ENCODE measurements around the gene ELAC2.
"Not testable (repeated sequence)": the region's sequence is repeated elsewhere in the genome, so short reads cannot be mapped to it uniquely, and the experiment has no call there.

Gene ELAC2

DNA sequence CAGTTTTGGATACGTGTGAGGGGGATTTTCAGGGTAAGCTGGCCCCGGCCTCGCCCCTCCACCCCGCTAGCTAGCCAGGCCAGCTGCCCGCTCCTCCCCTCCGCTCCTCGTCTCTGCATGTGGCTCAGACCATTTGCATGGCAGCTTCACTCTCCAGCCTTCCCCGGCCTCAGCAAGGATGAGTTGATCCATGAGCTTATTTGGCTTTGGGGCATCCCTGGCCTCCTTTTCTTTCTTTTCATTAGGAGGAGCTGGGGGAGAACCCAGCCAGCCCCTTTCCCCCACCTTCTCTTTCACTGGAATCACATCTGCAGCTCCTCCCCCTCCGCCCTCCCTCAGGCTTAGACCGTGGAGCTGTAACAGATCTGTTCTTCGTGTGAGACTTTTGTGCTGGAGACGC, 30.7 kb downstream of the ELAC2 start:
- TF ChIP-seq CTCF (IDR thresholded peaks at IDR 0.05; ENCODE audit: low read depth, low read length) = no peak
- DNase-seq (ENCODE audit: low read depth, low spot score) = no peak
- in situ Hi-C loops (cut with HindIII; ENCODE audit: low sequenced_read_pairs) = no loop called here
- H3K4me3 ChIP-seq (ENCODE audit: low read depth, low read length) = no peak overlapping the region

DNA sequence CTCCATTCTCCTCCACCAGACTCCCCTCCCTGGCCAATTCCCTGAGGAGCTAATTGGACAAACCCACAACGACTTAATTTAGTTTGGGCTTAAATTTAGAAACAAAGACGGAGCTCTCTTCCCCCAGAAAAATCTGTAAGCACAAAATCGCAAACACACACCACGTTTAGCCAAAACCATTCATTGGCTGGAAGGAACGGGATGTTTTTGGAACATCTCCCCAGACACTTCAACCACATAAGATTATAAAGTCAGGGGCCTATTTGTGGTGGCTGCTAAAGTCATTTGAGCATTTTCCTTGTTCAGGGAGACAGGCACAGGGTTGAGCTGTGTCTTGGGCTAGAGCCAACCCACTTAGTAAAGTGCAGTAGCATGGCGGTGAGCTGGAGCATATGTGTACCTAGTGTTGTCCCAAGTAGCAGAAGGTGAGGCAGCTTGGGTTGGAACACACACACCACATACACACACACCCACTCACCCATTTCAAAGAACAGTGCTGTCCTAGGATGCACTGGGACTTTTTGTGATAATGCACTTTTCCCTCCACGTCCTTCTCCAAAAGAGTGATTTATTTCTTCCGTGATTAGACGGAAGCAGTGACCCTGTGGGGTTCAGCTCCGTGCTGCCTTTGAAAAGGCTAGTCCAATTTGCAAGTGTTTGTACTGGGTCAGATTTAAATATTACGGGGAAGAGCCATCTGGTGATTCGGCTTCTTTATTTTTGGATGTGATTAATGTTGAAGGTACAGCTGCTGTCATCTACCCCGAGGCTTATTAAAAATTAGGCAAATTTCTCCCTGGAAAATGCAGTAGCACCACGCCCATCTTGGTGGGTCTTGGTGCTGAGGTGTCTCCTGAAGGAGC, 32.2 kb downstream of the ELAC2 start:
- no peak overlapping the region for H3K4me3 ChIP-seq (ENCODE audit: low read depth, low read length)
- no peak for TF ChIP-seq CTCF (IDR thresholded peaks at IDR 0.05; ENCODE audit: low read depth, low read length)
- in situ Hi-C loops (cut with HindIII; ENCODE audit: low sequenced_read_pairs) = no loop called here
- peak; percentile 50 for DNase-seq (ENCODE audit: low read depth, low spot score)

DNA sequence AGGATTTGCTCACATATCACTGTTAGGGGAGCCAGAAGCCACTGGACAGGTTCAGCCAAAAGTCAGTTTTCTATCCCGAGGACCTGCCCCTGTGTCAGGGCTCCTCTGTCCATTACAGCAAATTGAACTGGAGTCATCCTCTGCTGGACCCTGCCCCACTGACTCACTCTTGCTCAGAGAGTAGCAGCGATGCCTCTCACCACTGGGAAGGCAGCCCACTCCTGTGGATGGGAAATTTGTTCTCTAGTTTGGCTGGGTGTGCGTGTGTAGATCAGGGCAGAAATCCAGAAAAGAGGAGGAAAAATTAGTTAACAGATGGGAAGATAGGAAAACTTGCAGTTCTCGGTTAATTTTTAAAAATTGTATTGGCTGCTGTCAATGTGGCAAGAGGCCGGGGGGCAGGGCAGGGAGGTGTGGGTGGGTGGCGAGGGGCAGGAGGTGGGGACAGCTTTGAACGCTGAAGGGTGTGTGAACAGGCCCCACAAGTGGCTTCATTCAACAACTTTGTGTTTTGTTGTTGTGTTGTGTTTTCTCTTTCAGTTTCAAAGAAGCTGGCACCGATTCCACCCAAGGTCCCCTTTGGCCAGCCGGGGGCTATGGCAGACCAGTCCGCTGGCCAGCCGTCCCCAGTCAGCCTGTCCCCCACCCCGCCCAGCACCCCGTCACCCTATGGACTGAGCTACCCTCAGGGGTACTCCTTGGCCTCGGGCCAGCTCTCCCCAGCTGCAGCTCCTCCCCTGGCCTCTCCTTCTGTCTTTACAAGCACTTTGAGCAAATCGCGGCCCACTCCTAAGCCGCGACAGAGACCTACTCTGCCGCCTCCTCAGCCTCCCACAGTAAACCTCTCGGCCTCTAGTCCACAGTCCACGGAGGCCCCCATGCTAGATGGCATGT, 33.6 kb downstream of the ELAC2 start:
- TF ChIP-seq CTCF (IDR thresholded peaks at IDR 0.05; ENCODE audit: low read depth, low read length) = no peak
- in situ Hi-C loops (cut with HindIII; ENCODE audit: low sequenced_read_pairs) = no loop called here
- no peak overlapping the region for H3K4me3 ChIP-seq (ENCODE audit: low read depth, low read length)
- DNase-seq (ENCODE audit: low read depth, low spot score) = peak; percentile 91

- no peak overlapping the region for H3K4me3 ChIP-seq (ENCODE audit: low read depth, low read length)
- in situ Hi-C loops (cut with HindIII; ENCODE audit: low sequenced_read_pairs) = no loop called here
- DNase-seq (ENCODE audit: low read depth, low spot score) = no peak
- no peak for TF ChIP-seq CTCF (IDR thresholded peaks at IDR 0.05; ENCODE audit: low read depth, low read length)
Observed at GRCh38 chr17:12982224-12982623, 35.6 kb downstream of the ELAC2 start.

- H3K4me3 ChIP-seq (ENCODE audit: low read depth, low read length) = no peak overlapping the region
- DNase-seq (ENCODE audit: low read depth, low spot score) = no peak
- in situ Hi-C loops (cut with HindIII; ENCODE audit: low sequenced_read_pairs) = no loop called here
- TF ChIP-seq CTCF (IDR thresholded peaks at IDR 0.05; ENCODE audit: low read depth, low read length) = no peak
Observed at GRCh38 chr17:12979826-12980500, 37.9 kb downstream of the ELAC2 start.

- no peak for DNase-seq (ENCODE audit: low read depth, low spot score)
- H3K4me3 ChIP-seq (ENCODE audit: low read depth, low read length) = no peak overlapping the region
- in situ Hi-C loops (cut with HindIII; ENCODE audit: low sequenced_read_pairs) = no loop called here
- TF ChIP-seq CTCF (IDR thresholded peaks at IDR 0.05; ENCODE audit: low read depth, low read length) = no peak
Observed at GRCh38 chr17:12979246-12979645, 38.6 kb downstream of the ELAC2 start.

GRCh38 chr17:12978787-12979186, 39.0 kb downstream of the ELAC2 start:
- in situ Hi-C loops (cut with HindIII; ENCODE audit: low sequenced_read_pairs); DNase-seq (ENCODE audit: low read depth, low spot score); H3K4me3 ChIP-seq (ENCODE audit: low read depth, low read length): not testable (repeated sequence)

Data from astrocyte of the spinal cord (primary cell).